ENCODE data around the gene TP73.

DNA sequence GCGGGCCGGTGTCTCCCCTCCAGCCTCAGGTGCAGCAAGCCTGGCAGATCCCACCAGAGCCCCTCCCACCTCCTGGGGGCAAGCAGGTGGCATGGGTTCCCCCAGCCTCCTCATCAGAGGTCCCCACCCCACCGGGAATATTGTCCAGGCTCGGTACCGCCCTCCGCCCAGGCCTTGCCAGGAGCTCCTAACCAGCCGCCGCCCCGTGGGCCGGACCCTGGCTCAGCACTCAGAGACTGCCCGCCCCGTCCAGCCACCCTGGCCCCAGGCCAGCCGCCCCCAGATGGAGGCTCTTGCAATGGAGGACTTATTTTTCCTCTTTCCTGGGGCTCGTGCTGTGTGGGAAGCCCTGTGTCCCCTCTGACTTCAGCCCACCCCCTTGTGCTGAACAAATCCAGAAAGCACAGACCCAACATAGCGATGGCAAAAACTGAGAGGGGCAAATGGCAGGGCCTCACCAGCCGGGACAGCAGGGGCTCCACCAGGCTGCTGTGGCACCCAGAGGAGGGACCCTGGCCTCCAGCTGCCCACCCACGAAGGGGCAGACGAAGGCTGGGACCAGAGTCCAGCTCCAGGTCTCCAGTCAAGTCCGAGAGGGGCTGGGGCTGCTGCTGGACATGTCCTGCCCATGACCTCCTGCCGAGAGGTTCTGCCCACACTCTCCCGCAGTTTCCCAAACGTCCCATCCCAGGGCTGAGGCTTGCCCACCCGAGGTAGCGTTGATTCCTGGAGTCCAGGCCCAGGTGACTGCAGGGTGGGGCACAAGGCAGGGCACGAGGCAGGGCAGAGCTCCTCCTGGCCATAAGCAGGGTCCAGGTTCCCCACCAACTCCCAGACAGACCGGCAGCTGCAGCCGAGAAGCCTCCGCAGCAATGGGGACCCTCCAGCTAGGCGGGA is 48.5 kb upstream of the TP73 start:
- TF ChIP-seq CTCF (IDR thresholded peaks at IDR 0.05 in 2 of 3, conservative IDR thresholded peaks at IDR 0.05 in 1 of 3; ENCODE audit: borderline replicate concordance in 1 of 3, insufficient read depth in 1 of 3, low read depth in 2 of 3, low read length in 2 of 3), result no peak
- TF ChIP-seq CBX3 (IDR thresholded peaks at IDR 0.05; ENCODE audit: low read depth), result no peak
- no peak for TF ChIP-seq POLR2A (IDR thresholded peaks at IDR 0.05; ENCODE audit: borderline replicate concordance, extremely low read depth, insufficient read depth, insufficient read length)
